HepG2 (cell line): ENCODE results near the gene MAT2A. TPM values are rescaled to one million over a fixed set of nuclear protein-coding genes. Genes with fewer than 3 reads are reported as not detected.

Experiments
- BCL6 ChIP-seq: IDR thresholded peaks from 2 replicates; pipeline ENCODE4 v1.6.1; 2016; ENCODE audit warnings: missing genetic modification reagents, missing compliant biosample characterization
- CHCHD3 ChIP-seq: sonication (generic); formaldehyde crosslinking; IDR thresholded peaks from 2 replicates; pipeline ENCODE4 v1.8.0; 2022; ENCODE audit warnings: mild to moderate bottlenecking, missing genetic modification reagents, moderate library complexity
- FOXP1 ChIP-seq, 2 experiments: fragments of 450-650 bp in 1 of 2; IDR thresholded peaks; 2 replicates each; pipeline ENCODE4 v1.6.1; 2017 to 2018; ENCODE audit warnings: antibody characterized with exemption in 1 of 2
- GATA4 ChIP-seq: sonication (generic); IDR thresholded peaks from 2 replicates; pipeline ENCODE4 v1.6.1; 2016; ENCODE audit warnings: antibody characterized with exemption, low read depth, borderline replicate concordance
- HDAC1 ChIP-seq: sonication (generic); formaldehyde crosslinking; IDR thresholded peaks from 2 replicates; pipeline ENCODE4 v1.5.1; 2020; ENCODE audit warnings: mild to moderate bottlenecking, missing genetic modification reagents
- HOXA3 ChIP-seq: sonication (generic); formaldehyde crosslinking; IDR thresholded peaks from 2 replicates; pipeline ENCODE4 v1.5.0; 2020; ENCODE audit warnings: missing genetic modification reagents
- MED1 ChIP-seq: sonication (generic); formaldehyde crosslinking; IDR thresholded peaks from 2 replicates; pipeline ENCODE4 v1.4.0; 2020; ENCODE audit warnings: missing genetic modification reagents
- NKX3-1 ChIP-seq: sonication (generic); formaldehyde crosslinking; IDR thresholded peaks from 2 replicates; pipeline ENCODE4 v1.5.0; 2020; ENCODE audit warnings: missing genetic modification reagents
- PCBP1 ChIP-seq: fragments of 200-400 bp; formaldehyde crosslinking; IDR thresholded peaks from 2 replicates; pipeline ENCODE4 v1.6.1; 2017; ENCODE audit warnings: mild to moderate bottlenecking, low read depth, low read length, borderline replicate concordance
- RARA ChIP-seq: IDR thresholded peaks from 2 replicates; pipeline ENCODE4 v1.6.1; 2016; ENCODE audit warnings: missing genetic modification reagents, missing compliant biosample characterization
- SATB2 ChIP-seq: sonication (generic); formaldehyde crosslinking; IDR thresholded peaks from 2 replicates; pipeline ENCODE4 v1.5.0; 2020; ENCODE audit warnings: missing genetic modification reagents
- TBX3 ChIP-seq: fragments of 450-650 bp; IDR thresholded peaks from 2 replicates; pipeline ENCODE4 v1.6.1; 2017; ENCODE audit warnings: antibody characterized with exemption, mild to moderate bottlenecking, inconsistent platforms, borderline replicate concordance
- TRIM24 ChIP-seq: sonication (generic); formaldehyde crosslinking; IDR thresholded peaks from 2 replicates; pipeline ENCODE4 v1.8.0; 2022; ENCODE audit warnings: mild to moderate bottlenecking, missing genetic modification reagents
- ZNF256 ChIP-seq: sonication (generic); formaldehyde crosslinking; conservative IDR thresholded peaks from 2 replicates; pipeline ENCODE4 v1.4.0; 2020; ENCODE audit warnings: missing genetic modification reagents
- ZNF274 ChIP-seq: sonication (generic); formaldehyde crosslinking; IDR thresholded peaks from 2 replicates; pipeline ENCODE4 v1.5.1; 2020; ENCODE audit warnings: mild to moderate bottlenecking, missing genetic modification reagents
- polyA plus RNA-seq, 8 experiments: library from polyadenylated mRNA; depleted of rRNA in 3 of 8; stranded (reverse) in 7 of 8; unstranded in 1 of 8; fragments of >200 nt; fragmentation: Illumina TruSeq in 4 of 8; extraction: Trizol in 4 of 8; gene quantifications; 2 replicates each; pipeline versions ENCODE4 v1.2.1 to v1.2.3, GENCODE V29; 2011 to 2016; ENCODE audit warnings: low read depth in 4 of 8, missing spikeins in 1 of 8, mixed read lengths in 1 of 8; ENCODE audit not compliant: insufficient read depth in 1 of 8
- total RNA-seq, 5 experiments: library from RNA; depleted of rRNA; stranded (reverse); fragments of >200 nt; fragmentation: Illumina TruSeq; extraction: Trizol; gene quantifications; 2 replicates each; pipeline ENCODE4 v1.2.3, GENCODE V29; 2016; ENCODE audit warnings: low read depth in 1 of 5
- TF ChIP-seq, protein P1 (sequence below), 2 experiments: sonication (generic) in 1 of 2; formaldehyde crosslinking in 1 of 2; IDR thresholded peaks; 2 replicates each; pipeline versions ENCODE4 v1.6.1 to v1.9.0; 2014 to 2022; ENCODE audit warnings: antibody characterized with exemption in 1 of 2, borderline replicate concordance in 1 of 2, inconsistent platforms in 1 of 2, low read depth in 1 of 2, missing genetic modification reagents in 1 of 2
- TF ChIP-seq, protein P2 (sequence below): sonication (generic); formaldehyde crosslinking; IDR thresholded peaks from 2 replicates; pipeline ENCODE4 v1.4.0; 2020; ENCODE audit warnings: mild to moderate bottlenecking, missing genetic modification reagents

Gene MAT2A
- total and polyA plus RNA-seq, 2 of the 13 experiments (the other 11 are each of a cell fraction or from before 2014, with no cell fraction given) = 155 to 331 TPM

DNA sequence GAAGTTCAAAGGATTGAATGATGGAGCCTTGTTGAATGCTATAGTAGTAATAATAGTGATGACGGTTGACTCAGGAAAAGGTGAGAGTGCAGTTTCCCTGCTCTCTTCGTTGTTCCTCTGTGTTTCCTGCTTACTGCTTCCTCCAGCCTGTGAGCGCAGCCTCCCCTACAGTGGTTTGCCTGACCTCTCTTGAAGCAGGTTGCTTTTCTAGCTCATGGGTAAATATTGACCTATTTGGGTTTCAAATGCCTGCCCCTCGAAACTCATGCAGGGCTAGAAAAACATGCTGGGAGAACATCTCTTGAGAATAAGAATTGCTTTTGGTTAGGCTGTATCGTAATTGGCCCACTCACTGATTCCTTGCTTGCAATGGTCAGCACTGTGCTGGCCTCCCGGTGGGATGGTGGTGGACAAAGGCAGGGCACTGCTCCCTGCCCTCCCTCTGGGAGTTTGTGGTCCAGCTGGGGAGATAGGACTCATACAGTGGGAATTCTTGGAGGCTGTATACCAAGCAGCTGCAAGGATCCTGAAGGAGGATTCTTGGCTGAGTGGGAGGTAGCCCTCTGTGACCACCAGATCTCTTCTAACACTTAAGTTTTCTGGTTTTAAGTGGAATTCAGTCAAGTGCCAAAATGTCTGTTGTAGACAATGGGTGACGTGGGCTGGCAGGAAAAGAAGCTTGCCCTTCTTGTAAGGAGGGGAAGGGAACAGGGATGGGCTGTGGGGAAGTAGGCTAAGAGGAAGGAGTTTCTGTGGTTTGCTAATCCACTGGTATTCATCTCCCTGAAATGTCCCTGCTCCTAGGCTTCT lies 51.2 kb downstream of the MAT2A start (continued):
- TF ChIP-seq TRIM24 (CRISPR knock-in tag) (no peak), MED1 (CRISPR knock-in tag) (peak; percentile 85), ZNF256 (no peak), FOXP1 (IDR thresholded peaks at IDR 0.05) (no peak), FOXP1 (CRISPR knock-in tag; IDR thresholded peaks at IDR 0.05) (peak; percentile 75), TBX3 (no peak), RARA (peak; percentile 84), ZNF274 (CRISPR knock-in tag) (peak; percentile 51; the same call in 1 of the 2 replicates), CHCHD3 (CRISPR knock-in tag) (no peak), NKX3-1 (CRISPR knock-in tag) (no peak), HOXA3 (0 out of 2 replicates have a peak, but pooled peaks have one; percentile 36), BCL6 (CRISPR knock-in tag) (peak; percentile 71), SATB2 (CRISPR knock-in tag) (no peak), PCBP1 (no peak), GATA4 (no peak), HDAC1 (peak; percentile 68)
- TF ChIP-seq, protein P1, sequence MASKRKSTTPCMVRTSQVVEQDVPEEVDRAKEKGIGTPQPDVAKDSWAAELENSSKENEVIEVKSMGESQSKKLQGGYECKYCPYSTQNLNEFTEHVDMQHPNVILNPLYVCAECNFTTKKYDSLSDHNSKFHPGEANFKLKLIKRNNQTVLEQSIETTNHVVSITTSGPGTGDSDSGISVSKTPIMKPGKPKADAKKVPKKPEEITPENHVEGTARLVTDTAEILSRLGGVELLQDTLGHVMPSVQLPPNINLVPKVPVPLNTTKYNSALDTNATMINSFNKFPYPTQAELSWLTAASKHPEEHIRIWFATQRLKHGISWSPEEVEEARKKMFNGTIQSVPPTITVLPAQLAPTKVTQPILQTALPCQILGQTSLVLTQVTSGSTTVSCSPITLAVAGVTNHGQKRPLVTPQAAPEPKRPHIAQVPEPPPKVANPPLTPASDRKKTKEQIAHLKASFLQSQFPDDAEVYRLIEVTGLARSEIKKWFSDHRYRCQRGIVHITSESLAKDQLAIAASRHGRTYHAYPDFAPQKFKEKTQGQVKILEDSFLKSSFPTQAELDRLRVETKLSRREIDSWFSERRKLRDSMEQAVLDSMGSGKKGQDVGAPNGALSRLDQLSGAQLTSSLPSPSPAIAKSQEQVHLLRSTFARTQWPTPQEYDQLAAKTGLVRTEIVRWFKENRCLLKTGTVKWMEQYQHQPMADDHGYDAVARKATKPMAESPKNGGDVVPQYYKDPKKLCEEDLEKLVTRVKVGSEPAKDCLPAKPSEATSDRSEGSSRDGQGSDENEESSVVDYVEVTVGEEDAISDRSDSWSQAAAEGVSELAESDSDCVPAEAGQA (IDR thresholded peaks at IDR 0.05; ENCODE audit: low read depth) = 0 out of 2 replicates have a peak, but pooled peaks have one; percentile 11
- TF ChIP-seq, protein P1 (CRISPR knock-in tag; IDR thresholded peaks at IDR 0.05; ENCODE audit: borderline replicate concordance) = no peak
- TF ChIP-seq, protein P2, sequence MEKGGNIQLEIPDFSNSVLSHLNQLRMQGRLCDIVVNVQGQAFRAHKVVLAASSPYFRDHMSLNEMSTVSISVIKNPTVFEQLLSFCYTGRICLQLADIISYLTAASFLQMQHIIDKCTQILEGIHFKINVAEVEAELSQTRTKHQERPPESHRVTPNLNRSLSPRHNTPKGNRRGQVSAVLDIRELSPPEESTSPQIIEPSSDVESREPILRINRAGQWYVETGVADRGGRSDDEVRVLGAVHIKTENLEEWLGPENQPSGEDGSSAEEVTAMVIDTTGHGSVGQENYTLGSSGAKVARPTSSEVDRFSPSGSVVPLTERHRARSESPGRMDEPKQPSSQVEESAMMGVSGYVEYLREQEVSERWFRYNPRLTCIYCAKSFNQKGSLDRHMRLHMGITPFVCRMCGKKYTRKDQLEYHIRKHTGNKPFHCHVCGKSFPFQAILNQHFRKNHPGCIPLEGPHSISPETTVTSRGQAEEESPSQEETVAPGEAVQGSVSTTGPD = no peak
